GM12801 (cell line): ENCODE measurements around the gene C17orf107.

Experiments
- CTCF ChIP-seq: IDR thresholded peaks from one replicate; pipeline ENCODE4 v1.5.1; 2011; ENCODE audit warnings: control low read depth; ENCODE audit not compliant: insufficient read length; ENCODE audit errors: extremely low read depth

C17orf107 gene

GRCh38 chr17:4884489-4884888 is 14.8 kb upstream of the C17orf107 start:
- no peak for TF ChIP-seq CTCF

GRCh38 chr17:4886830-4887229 is 12.5 kb upstream of the C17orf107 start:
- no peak for TF ChIP-seq CTCF

GRCh38 chr17:4887581-4887980 is 11.8 kb upstream of the C17orf107 start:
- no peak for TF ChIP-seq CTCF

- TF ChIP-seq CTCF: no peak
Observed at GRCh38 chr17:4891411-4892410, 7.6 kb upstream of the C17orf107 start.

GRCh38 chr17:4892499-4893221 is 6.7 kb upstream of the C17orf107 start:
- TF ChIP-seq CTCF: no peak

GRCh38 chr17:4893272-4893671 is 6.1 kb upstream of the C17orf107 start:
- no peak for TF ChIP-seq CTCF
